SKM-1 (cell line): ENCODE data around the gene OPHN1.

Experiments
- DNase-seq: peaks from one replicate; lab custom pipeline; 2025; ENCODE audit not compliant: unreplicated experiment; lab: John Stamatoyannopoulos, UW

The OPHN1 gene, protein sequence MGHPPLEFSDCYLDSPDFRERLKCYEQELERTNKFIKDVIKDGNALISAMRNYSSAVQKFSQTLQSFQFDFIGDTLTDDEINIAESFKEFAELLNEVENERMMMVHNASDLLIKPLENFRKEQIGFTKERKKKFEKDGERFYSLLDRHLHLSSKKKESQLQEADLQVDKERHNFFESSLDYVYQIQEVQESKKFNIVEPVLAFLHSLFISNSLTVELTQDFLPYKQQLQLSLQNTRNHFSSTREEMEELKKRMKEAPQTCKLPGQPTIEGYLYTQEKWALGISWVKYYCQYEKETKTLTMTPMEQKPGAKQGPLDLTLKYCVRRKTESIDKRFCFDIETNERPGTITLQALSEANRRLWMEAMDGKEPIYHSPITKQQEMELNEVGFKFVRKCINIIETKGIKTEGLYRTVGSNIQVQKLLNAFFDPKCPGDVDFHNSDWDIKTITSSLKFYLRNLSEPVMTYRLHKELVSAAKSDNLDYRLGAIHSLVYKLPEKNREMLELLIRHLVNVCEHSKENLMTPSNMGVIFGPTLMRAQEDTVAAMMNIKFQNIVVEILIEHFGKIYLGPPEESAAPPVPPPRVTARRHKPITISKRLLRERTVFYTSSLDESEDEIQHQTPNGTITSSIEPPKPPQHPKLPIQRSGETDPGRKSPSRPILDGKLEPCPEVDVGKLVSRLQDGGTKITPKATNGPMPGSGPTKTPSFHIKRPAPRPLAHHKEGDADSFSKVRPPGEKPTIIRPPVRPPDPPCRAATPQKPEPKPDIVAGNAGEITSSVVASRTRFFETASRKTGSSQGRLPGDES

GRCh38 chrX:68433155-68433980, at the start of gene OPHN1:
OPHN1 (minus strand) TSS chrX:68433495; CDS start chrX:68433020, 475 bp downstream.
- DNase-seq, result peak; percentile 2

- no peak for DNase-seq
Observed at GRCh38 chrX:68480969-68481368, 47.7 kb upstream of the OPHN1 start.

- DNase-seq, result no peak
Observed at GRCh38 chrX:68464796-68465195, 31.5 kb upstream of the OPHN1 start.

DNA sequence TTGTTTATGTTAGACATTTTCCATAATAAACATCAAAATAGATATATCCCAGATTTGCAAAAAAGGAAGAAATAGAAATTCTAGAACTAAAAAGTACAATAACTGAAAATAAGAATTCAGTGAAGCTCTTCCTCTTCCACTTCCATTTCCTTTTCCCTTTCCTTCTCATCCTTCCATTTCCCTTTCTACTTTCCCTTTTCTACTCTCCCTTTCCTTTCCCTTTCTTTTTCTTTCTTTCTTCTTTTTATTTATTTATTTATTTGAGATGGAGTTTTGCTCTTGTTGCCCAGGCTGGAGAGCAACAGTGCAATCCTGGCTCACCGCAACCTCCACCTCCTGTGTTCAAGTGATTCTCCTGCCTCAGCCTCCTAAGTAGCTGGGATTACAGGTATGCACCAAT, 30.6 kb upstream of the OPHN1 start:
- DNase-seq, result no peak

- no peak for DNase-seq
Observed at GRCh38 chrX:68462653-68463052, 29.4 kb upstream of the OPHN1 start.

- no peak for DNase-seq
Observed at GRCh38 chrX:68462197-68462596, 28.9 kb upstream of the OPHN1 start.

GRCh38 chrX:68461576-68461975, 28.3 kb upstream of the OPHN1 start:
- no peak for DNase-seq

DNA sequence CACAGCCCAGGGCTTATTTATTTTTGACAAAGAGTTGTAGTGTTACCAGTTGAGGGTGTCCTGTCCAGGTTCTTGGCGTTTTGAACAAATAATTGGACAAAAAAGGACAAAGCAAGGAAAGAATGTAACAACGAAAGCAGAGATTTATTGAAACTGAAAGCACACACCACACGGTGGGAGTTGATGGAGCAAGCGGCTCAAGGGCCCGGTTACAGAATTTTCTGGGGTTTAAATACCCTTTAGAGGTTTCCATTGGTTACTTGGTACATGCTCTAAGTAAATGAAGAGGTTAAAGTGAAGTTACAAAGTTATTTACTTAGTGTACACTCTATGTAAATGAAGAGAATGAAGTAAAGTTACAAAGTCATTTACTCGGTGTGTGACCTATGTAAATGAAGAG, 27.8 kb upstream of the OPHN1 start:
- no peak for DNase-seq

DNA sequence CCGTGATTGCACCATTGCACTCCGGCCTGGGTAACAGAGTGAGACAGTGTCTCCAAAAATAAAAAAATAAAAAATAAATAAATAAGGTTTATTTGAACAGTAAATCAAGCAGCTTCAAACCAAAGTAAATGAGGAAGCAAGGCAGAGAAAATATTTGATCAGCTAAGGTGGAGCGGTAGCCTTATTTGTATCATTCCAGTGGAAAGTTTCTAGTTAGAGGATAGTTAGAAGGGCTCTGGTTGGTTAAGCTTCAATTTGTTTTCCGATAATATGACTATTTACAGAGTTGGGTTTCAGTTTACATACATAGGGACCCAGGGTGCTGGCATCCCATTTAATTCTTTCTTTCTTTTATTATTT, 21.8 kb upstream of the OPHN1 start:
- DNase-seq, result no peak

- no peak for DNase-seq
Observed at GRCh38 chrX:68454476-68455150, 21.3 kb upstream of the OPHN1 start.

DNA sequence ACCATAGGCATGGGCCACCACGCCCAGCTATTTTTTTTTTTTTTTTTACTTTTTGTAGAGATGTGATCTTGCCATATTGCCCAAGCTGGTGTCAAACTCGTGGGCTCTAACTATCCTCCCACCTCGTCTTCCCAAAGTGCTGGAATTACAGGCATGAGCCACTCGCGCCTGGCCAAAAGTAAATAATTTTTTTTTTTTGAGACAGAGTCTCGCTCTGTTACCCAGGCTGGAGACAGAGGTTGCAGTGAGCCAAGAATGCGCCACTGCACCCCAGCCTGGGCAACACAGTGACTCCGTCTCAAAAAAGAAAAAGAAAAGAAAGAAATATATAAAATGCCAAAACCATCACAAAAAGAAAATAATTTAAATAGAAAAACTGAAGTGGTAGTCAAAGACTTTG, 18.4 kb upstream of the OPHN1 start:
- no peak for DNase-seq

DNA sequence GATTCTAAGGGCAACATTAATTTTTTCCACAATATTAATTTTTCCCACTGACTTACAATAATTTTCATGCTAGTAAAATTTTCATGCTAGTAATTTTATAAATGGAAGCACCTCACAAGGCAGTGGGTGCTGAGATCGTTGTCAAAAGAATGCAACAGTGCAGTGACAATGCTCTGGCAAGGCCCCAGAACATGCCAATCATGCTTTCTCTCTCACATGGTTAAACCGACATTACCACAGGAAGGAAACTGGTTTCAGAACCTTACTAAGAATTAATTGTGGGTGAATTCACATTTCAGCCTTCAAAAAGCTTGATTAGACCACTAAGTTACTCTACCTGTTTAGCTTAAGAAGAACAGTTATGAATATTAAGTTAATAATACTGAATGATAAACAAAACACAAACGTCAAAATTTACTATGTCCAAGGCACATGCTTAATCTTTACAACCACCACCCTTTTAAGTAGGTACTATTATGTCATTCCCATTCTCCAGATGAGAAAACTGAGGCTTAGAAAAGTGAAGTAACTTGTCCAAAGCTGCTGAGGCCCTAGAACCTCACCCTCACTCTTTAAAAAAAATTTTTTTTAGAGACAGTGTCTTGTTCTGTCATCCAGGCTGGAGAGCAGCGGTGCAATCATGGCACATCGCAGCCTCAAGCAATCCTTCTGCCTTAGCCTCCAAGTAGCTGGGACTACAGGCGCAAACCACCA, 10.0 kb upstream of the OPHN1 start:
- DNase-seq, result no peak

- DNase-seq, result no peak
Observed at GRCh38 chrX:68440940-68441339, 7.6 kb upstream of the OPHN1 start.

DNA sequence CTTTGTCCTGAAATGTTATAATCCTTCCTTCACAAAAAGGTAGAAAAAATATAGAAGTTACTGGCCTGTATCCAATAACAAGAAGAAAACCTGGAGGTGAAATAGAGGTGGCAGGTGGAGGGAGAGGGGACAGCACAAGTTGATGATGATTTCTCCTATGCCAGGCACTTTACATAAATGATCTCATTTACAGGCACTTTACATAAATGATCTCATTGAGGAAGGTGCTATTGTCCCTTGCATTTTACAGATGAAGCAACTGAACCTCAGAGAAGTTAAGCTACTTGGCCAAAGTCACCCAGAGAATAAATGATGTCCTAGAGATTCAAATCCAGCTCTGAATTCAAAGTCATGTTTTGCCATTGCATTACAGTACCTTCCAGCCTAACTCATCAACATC, 7.1 kb upstream of the OPHN1 start:
- no peak for DNase-seq

DNA sequence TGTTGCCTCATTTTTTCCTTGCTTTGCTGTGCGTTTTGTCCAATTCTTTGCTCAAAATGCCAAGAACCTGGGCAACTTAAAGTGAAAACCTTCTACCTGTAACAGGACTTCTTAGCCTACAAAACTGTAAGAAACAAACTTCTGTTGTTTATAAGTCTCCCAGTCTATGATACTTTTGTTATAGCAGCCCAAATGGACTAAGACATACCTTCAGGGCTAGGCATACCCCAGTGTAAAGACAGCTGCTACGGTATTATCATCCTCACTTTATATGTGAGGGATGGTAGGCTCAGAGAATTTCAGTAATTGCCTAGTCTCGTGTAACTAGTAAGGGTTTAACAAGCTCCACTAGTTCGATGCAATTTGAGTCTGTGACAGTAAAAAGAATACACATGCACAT, 6.0 kb upstream of the OPHN1 start:
- no peak for DNase-seq

DNA sequence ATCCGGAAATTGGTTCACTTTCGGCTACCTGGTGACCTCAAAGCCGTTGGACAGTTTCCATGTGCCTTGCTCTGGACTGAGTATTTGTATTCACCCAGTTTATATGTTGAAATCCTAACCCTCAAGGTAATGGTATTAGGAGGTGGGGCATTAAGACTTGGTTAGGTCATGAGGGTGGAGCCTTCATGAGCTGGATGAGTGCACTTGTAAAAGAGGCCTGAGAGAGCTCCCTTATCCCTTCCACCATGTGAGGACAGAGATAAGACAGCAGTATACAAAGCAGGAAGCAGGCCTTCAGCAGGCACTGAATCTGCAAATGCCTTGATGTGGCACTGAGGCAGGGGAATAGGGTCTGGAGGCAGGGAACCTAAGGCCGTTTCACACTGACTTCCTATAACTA, 5.3 kb upstream of the OPHN1 start:
- DNase-seq, result no peak

GRCh38 chrX:68433981-68434299, 645 bp upstream of the OPHN1 start:
- no peak for DNase-seq

DNA sequence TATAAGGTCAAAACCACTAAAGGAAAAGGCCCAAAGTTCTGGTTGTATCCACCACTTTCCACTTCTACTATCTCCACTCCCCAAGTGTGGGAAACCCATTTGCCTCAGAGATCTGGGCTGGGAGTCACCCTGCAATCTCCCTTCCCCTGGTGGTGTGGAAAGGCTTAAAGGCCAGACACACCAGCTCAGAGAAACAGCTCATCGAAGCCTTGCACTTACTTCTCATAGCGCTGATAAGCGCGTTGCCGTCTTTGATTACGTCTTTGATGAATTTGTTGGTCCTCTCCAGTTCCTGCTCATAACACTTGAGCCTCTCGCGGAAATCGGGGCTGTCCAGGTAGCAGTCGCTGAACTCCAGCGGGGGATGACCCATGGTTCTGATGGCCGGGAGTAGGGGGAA, 647 bp downstream of the OPHN1 start:
- no peak for DNase-seq

- DNase-seq, result no peak
Observed at GRCh38 chrX:68431836-68432235, 1.5 kb downstream of the OPHN1 start.

- no peak for DNase-seq
Observed at GRCh38 chrX:68429216-68429615, 4.1 kb downstream of the OPHN1 start.

DNA sequence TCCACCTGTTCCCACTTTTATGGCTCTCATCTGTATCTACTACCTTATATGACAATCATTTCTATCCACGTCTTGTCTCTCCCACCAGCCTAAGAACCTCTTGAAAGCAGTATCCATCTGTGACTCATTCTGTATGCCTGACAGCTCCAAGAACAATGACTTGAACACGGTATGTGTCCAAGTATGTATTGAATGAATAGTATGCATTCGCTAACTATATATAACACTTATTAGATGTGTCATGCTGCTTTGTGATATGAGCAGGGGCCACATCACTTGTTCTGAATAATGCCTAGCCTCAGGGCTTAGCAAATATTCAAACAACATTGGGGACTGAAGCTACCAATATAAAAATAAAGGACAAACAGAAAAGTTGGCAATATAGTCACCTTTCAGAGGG, 4.9 kb downstream of the OPHN1 start:
- DNase-seq, result no peak
